GM12874 (cell line): ENCODE results near the gene EME1.

ENCODE experiments used
- TF ChIP-seq, protein P1 (sequence below): IDR thresholded peaks from 2 replicates; pipeline ENCODE4 v1.5.1; 2011; ENCODE audit warnings: low read depth, mild to moderate bottlenecking, control low read depth, low read length, moderate library complexity; ENCODE audit not compliant: insufficient read depth

EME1 gene

DNA sequence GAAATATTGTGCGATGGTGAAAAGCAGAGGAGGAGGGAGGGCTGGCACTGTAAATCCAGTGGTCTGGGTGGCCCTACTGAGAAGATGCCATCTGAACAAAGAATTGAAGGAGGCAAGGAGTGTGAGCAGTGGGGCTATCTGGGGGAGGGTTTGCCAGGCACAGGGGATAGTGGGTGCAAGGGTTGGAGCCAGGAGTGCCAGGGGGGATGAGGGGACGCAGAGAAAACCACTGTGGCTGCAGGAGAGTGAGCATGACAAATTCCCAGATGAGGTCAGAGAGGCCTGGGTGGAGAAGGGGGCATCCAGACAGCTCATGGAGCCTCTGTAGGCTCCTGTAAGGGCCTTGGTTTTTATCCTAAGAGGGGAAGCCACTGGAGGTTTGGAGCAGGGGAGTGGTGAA lies 22.3 kb upstream of the EME1 start:
- TF ChIP-seq, protein P1, sequence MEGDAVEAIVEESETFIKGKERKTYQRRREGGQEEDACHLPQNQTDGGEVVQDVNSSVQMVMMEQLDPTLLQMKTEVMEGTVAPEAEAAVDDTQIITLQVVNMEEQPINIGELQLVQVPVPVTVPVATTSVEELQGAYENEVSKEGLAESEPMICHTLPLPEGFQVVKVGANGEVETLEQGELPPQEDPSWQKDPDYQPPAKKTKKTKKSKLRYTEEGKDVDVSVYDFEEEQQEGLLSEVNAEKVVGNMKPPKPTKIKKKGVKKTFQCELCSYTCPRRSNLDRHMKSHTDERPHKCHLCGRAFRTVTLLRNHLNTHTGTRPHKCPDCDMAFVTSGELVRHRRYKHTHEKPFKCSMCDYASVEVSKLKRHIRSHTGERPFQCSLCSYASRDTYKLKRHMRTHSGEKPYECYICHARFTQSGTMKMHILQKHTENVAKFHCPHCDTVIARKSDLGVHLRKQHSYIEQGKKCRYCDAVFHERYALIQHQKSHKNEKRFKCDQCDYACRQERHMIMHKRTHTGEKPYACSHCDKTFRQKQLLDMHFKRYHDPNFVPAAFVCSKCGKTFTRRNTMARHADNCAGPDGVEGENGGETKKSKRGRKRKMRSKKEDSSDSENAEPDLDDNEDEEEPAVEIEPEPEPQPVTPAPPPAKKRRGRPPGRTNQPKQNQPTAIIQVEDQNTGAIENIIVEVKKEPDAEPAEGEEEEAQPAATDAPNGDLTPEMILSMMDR = no peak

GRCh38 chr17:50352072-50352692 lies 20.8 kb upstream of the EME1 start:
- TF ChIP-seq, protein P1 = no peak

- TF ChIP-seq, protein P1 = no peak
Measured at GRCh38 chr17:50352693-50353599, 20.1 kb upstream of the EME1 start.

- TF ChIP-seq, protein P1 = no peak
Measured at GRCh38 chr17:50353600-50354195, 19.3 kb upstream of the EME1 start.

DNA sequence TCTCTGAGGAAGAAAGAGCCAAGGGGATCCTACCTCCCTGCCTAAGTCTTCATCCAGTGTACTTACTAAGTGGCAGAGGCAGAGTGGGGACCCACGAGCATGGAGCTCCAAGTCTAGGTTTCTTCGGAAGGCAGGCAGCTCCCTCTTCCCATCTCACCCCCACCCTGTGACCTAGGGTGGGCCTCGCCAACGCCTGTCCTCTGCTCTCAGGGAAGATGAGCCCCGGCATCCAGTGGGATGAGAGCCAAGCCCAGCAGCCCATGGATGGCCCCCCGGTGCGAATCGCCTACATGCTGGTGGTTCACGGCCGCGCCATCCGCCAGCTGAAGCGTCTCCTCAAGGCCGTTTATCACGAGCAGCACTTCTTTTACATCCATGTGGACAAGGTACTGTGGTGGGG lies 18.8 kb upstream of the EME1 start:
- TF ChIP-seq, protein P1 = no peak

- TF ChIP-seq, protein P1 = no peak
Measured at GRCh38 chr17:50354776-50355175, 18.3 kb upstream of the EME1 start.

DNA sequence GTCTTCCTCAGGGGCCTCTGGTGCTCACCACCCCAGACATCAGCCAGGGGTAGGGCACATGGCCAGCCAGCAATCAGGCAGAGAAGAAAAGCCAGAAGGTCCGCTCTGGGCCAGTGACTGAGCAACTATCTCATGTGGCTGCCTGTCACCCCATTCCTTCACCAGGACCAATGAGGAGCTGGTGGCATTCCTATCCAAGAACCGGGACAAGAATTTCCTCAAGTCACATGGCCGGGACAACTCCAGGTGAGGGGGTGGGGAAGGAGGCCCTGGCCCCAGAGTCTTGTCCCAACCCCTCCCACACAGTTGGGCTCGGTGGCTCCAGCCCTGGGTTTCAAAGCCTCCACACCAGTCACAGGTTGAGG lies 17.7 kb upstream of the EME1 start:
- TF ChIP-seq, protein P1 = no peak
